ENCODE results near the gene PRUNE2. TPM values are rescaled to one million over a fixed set of nuclear protein-coding genes. Genes with fewer than 3 reads are reported as not detected.

Gene PRUNE2
- total and polyA plus RNA-seq, 2 of the 13 experiments (the other 11 are each of a cell fraction or from before 2014, with no cell fraction given): 0.02 TPM; not detected in 1

GRCh38 chr9:76944011-76944410 lies 38.1 kb upstream of the PRUNE2 start:
- no peak overlapping the region for H3K4me3 ChIP-seq (replicated peaks in 1 of 3; ENCODE audit: insufficient read depth in 1 of 3, low read depth in 2 of 3, low read length in 3 of 3)
- no peaks in the 10 kb centered on the region for H3K27me3 ChIP-seq (ENCODE audit: control insufficient read depth in 1 of 2, insufficient read depth in 2 of 2, low read length in 2 of 2)
- POLR2A ChIA-PET: no interaction called here
- no peaks in the 10 kb centered on the region for H3K79me2 ChIP-seq (ENCODE audit: insufficient read depth, low read length)
- no TSS peak for BruUV-seq (replicated peaks)
- no peak overlapping the region for H3K4me2 ChIP-seq (ENCODE audit: low read depth, low read length)
- ATAC-seq (no peak), DNase-seq (ENCODE audit: low spot score) (no peak), FAIRE-seq (no peak)
- in situ Hi-C loops (cut with HindIII; ENCODE audit: extremely low pct_ligation_motif_present, low pct_unique_long_range_greater_than_20kb): no loop called here
- TF ChIP-seq ZNF75D (CRISPR knock-in tag; IDR thresholded peaks at IDR 0.05; ENCODE audit: borderline replicate concordance) (no peak), CEBPG (CRISPR knock-in tag; IDR thresholded peaks at IDR 0.05) (no peak), ZNF576 (CRISPR knock-in tag; IDR thresholded peaks at IDR 0.05) (no peak), GFI1 (CRISPR knock-in tag; IDR thresholded peaks at IDR 0.05; ENCODE audit: borderline replicate concordance) (no peak), NCOA2 (CRISPR knock-in tag; IDR thresholded peaks at IDR 0.05) (no peak), HES4 (CRISPR knock-in tag; IDR thresholded peaks at IDR 0.05; ENCODE audit: borderline replicate concordance) (no peak), ATRX (CRISPR knock-in tag; IDR thresholded peaks at IDR 0.05; ENCODE audit: borderline replicate concordance) (no peak), MIER2 (CRISPR knock-in tag; IDR thresholded peaks at IDR 0.05) (no peak), ZNF225 (CRISPR knock-in tag; IDR thresholded peaks at IDR 0.05) (no peak)
- H3K36me3 ChIP-seq (replicated peaks in 1 of 2; ENCODE audit: control insufficient read depth in 1 of 2, insufficient read depth in 2 of 2, low read length in 2 of 2): no peaks in the 10 kb centered on the region
- H3K4me1 ChIP-seq (ENCODE audit: insufficient read depth, low read length): no peaks in the 10 kb centered on the region
- no peaks in the 10 kb centered on the region for H3K9me3 ChIP-seq (ENCODE audit: low read length)
- H2AFZ ChIP-seq (ENCODE audit: low read length): no peak overlapping the region
- WGBS (ENCODE audit: low lambda C conversion rate): 3% methylated on average over 2 of the region's 2 CpGs
- CTCF ChIA-PET (ENCODE audit: low intra/inter-chr PET ratio, low total read pairs): no interaction called here
- H3K9ac ChIP-seq (ENCODE audit: insufficient read depth, low read depth, low read length): no peak overlapping the region
- H4K20me1 ChIP-seq (ENCODE audit: insufficient read depth, low read length): no peaks in the 10 kb centered on the region
- no peak overlapping the region for H3K27ac ChIP-seq (ENCODE audit: extremely low read length, insufficient read depth, low read length)
- intact Hi-C loops (cut with micrococcal nuclease; ENCODE audit: unreplicated experiment): no loop called here

- Histone ChIP-seq H3K4me3 (replicated peaks in 1 of 3; ENCODE audit: insufficient read depth in 1 of 3, low read depth in 2 of 3, low read length in 3 of 3) (no peak overlapping the region), H3K36me3 (replicated peaks in 1 of 2; ENCODE audit: control insufficient read depth in 1 of 2, insufficient read depth in 2 of 2, low read length in 2 of 2) (no peaks in the 10 kb centered on the region), H2AFZ (ENCODE audit: low read length) (no peak overlapping the region), H4K20me1 (ENCODE audit: insufficient read depth, low read length) (no peaks in the 10 kb centered on the region), H3K79me2 (ENCODE audit: insufficient read depth, low read length) (no peaks in the 10 kb centered on the region), H3K9me3 (ENCODE audit: low read length) (no peaks in the 10 kb centered on the region), H3K4me1 (ENCODE audit: insufficient read depth, low read length) (no peaks in the 10 kb centered on the region), H3K27ac (ENCODE audit: extremely low read length, insufficient read depth, low read length) (no peak overlapping the region), H3K4me2 (ENCODE audit: low read depth, low read length) (no peak overlapping the region), H3K27me3 (ENCODE audit: control insufficient read depth in 1 of 2, insufficient read depth in 2 of 2, low read length in 2 of 2) (no peaks in the 10 kb centered on the region), H3K9ac (ENCODE audit: insufficient read depth, low read depth, low read length) (no peak overlapping the region)
- intact Hi-C loops (cut with micrococcal nuclease; ENCODE audit: unreplicated experiment): no loop called here
- ATAC-seq: no peak
- in situ Hi-C loops (cut with HindIII; ENCODE audit: extremely low pct_ligation_motif_present, low pct_unique_long_range_greater_than_20kb): no loop called here
- no peak for DNase-seq (ENCODE audit: low spot score)
- ChIA-PET CTCF (ENCODE audit: low intra/inter-chr PET ratio, low total read pairs) (no interaction called here), POLR2A (no interaction called here)
- no peak for FAIRE-seq
- no TSS peak for BruUV-seq (replicated peaks)
- WGBS (ENCODE audit: low lambda C conversion rate): 2% methylated on average over 5 of the region's 5 CpGs
- TF ChIP-seq ESRRA (CRISPR knock-in tag; IDR thresholded peaks at IDR 0.05; ENCODE audit: low read depth) (no peak), ZNF616 (CRISPR knock-in tag; IDR thresholded peaks at IDR 0.05; ENCODE audit: low read depth) (no peak), BRD4 (CRISPR knock-in tag; IDR thresholded peaks at IDR 0.05) (no peak), NCOA2 (CRISPR knock-in tag; IDR thresholded peaks at IDR 0.05) (no peak), ZFP37 (CRISPR knock-in tag; IDR thresholded peaks at IDR 0.05; ENCODE audit: borderline replicate concordance) (no peak), AGO1 (IDR thresholded peaks at IDR 0.05; ENCODE audit: low read depth, low read length, poor library complexity, severe bottlenecking) (no peak), RNF219 (CRISPR knock-in tag; IDR thresholded peaks at IDR 0.05) (no peak), GTF3A (CRISPR knock-in tag; conservative IDR thresholded peaks at IDR 0.05) (no peak), E2F5 (CRISPR knock-in tag; conservative IDR thresholded peaks at IDR 0.05) (no peak)
These were observed 37.1 kb upstream of the PRUNE2 start for GRCh38 chr9:76943054-76943453.

Data from HepG2 (cell line).